ENCODE results near the gene SDCCAG8. TPM values are rescaled to one million over a fixed set of nuclear protein-coding genes. Genes with fewer than 3 reads are reported as not detected.

SDCCAG8 gene
- total RNA-seq, 1 donor from 2014 or later, result 97.1 TPM

- no peak for DNase-seq (ENCODE audit: low spot score in 2 of 2)
- Histone ChIP-seq H3K4me1 (peaks cover 3 to 20% of the 10 kb centered on the region in 2 donors), H3K9me3 (no peaks in the 10 kb centered on the region), H3K4me3 (no peak overlapping the region), H3K27me3 (no peaks in the 10 kb centered on the region), H3K27ac (no peak overlapping the region), H3K36me3 (no peaks in the 10 kb centered on the region)
- intact Hi-C loops (cut with DNase I), result no loop called here
- TF ChIP-seq CTCF (IDR thresholded peaks at IDR 0.05), result no peak
These were observed 6.6 kb upstream of the SDCCAG8 start for GRCh38 chr1:243249214-243249613.

GRCh38 chr1:243250102-243250501 lies 5.7 kb upstream of the SDCCAG8 start:
- TF ChIP-seq CTCF (IDR thresholded peaks at IDR 0.05), result no peak
- no peaks in the 10 kb centered on the region for H3K27me3 ChIP-seq
- H3K36me3 ChIP-seq, result no peaks in the 10 kb centered on the region
- intact Hi-C loops (cut with DNase I), result loop anchor here (10.0 kb wide), 1 partner anchor 45 kb away; no protein-coding TSS in a partner anchor
- no peak for DNase-seq (ENCODE audit: low spot score in 2 of 2)
- H3K4me1 ChIP-seq, result peaks cover 3 to 16% of the 10 kb centered on the region in 2 donors
- no peak overlapping the region for H3K27ac ChIP-seq
- no peak overlapping the region for H3K4me3 ChIP-seq
- H3K9me3 ChIP-seq, result no peaks in the 10 kb centered on the region

GRCh38 chr1:243251539-243251938 lies 4.3 kb upstream of the SDCCAG8 start:
- no peak for DNase-seq (ENCODE audit: low spot score in 2 of 2)
- Histone ChIP-seq H3K9me3 (no peaks in the 10 kb centered on the region), H3K4me1 (peaks cover 3 to 16% of the 10 kb centered on the region in 2 donors), H3K4me3 (no peak overlapping the region), H3K27ac (no peak overlapping the region), H3K27me3 (no peaks in the 10 kb centered on the region), H3K36me3 (no peaks in the 10 kb centered on the region)
- intact Hi-C loops (cut with DNase I), result loop anchor here (10.0 kb wide), 1 partner anchor 47 kb away; no protein-coding TSS in a partner anchor
- TF ChIP-seq CTCF (IDR thresholded peaks at IDR 0.05), result no peak

GRCh38 chr1:243253211-243253925 lies 2.5 kb upstream of the SDCCAG8 start:
- H3K27ac ChIP-seq, result peak overlapping the region; percentile 97 to 99

GRCh38 chr1:243253926-243254232 lies 2.0 kb upstream of the SDCCAG8 start:
- peak overlapping the region; percentile 84 to 99 for H3K4me3 ChIP-seq
- H3K27me3 ChIP-seq, result no peaks in the 10 kb centered on the region
- no peak for DNase-seq (ENCODE audit: low spot score in 2 of 2)
- intact Hi-C loops (cut with DNase I), result loop anchor here (10.0 kb wide), 1 partner anchor 49 kb away; no protein-coding TSS in a partner anchor
- peaks cover 3 to 16% of the 10 kb centered on the region in 2 donors for H3K4me1 ChIP-seq
- H3K36me3 ChIP-seq, result no peaks in the 10 kb centered on the region
- H3K9me3 ChIP-seq, result no peaks in the 10 kb centered on the region
- no peak for TF ChIP-seq CTCF (IDR thresholded peaks at IDR 0.05)
- peak overlapping the region; percentile 97 to 99 for H3K27ac ChIP-seq

More at GRCh38 chr1:243253211-243253925, 2.5 kb upstream of the SDCCAG8 start:
- DNase-seq (ENCODE audit: low spot score in 2 of 2), result no peak
- intact Hi-C loops (cut with DNase I), result loop anchor here (10.0 kb wide), 1 partner anchor 49 kb away; no protein-coding TSS in a partner anchor
- H3K36me3 ChIP-seq, result no peaks in the 10 kb centered on the region
- peaks cover 3 to 18% of the 10 kb centered on the region in 2 donors for H3K4me1 ChIP-seq
- TF ChIP-seq CTCF (IDR thresholded peaks at IDR 0.05), result no peak
- H3K4me3 ChIP-seq, result peak overlapping the region; percentile 84 to 99
- H3K9me3 ChIP-seq, result no peaks in the 10 kb centered on the region
- H3K27me3 ChIP-seq, result no peaks in the 10 kb centered on the region
